Ectodermal cell (in vitro differentiated cells): Measurements from ENCODE around the gene UBTD1.

Experiments used
- H3K27ac ChIP-seq: 2 replicates; pipeline ENCODE4 v1.7.0; 2013; ENCODE audit warnings: mild to moderate bottlenecking, low read depth, low read length; ENCODE audit not compliant: insufficient read depth, poor library complexity, severe bottlenecking
- H3K27me3 ChIP-seq: 2 replicates; pipeline ENCODE4 v1.7.0; 2013; ENCODE audit warnings: mild to moderate bottlenecking, low read length; ENCODE audit not compliant: insufficient read depth, control insufficient read depth, poor library complexity, severe bottlenecking
- H3K36me3 ChIP-seq: one replicate; pipeline ENCODE4 v1.7.0; 2013; ENCODE audit warnings: low read length; ENCODE audit not compliant: control insufficient read depth, insufficient read depth
- H3K4me1 ChIP-seq: one replicate; pipeline ENCODE4 v1.7.0; 2013; ENCODE audit warnings: low read length; ENCODE audit not compliant: control insufficient read depth, insufficient read depth
- H3K4me3 ChIP-seq: 2 replicates; pipeline ENCODE4 v1.7.0; 2013; ENCODE audit warnings: low read depth, low read length, control low read depth; ENCODE audit not compliant: insufficient read depth
- H3K9me3 ChIP-seq: 2 replicates; pipeline ENCODE4 v1.7.0; 2013; ENCODE audit warnings: mild to moderate bottlenecking, low read length, moderate library complexity; ENCODE audit not compliant: control insufficient read depth
- WGBS, 2 experiments: methylation state at CpG; one replicate each; pipeline ENCODE4 v1.1.7; 2013; ENCODE audit warnings: missing lambda C conversion rate in 2 of 2; 5-methylcytosine and 5-hydroxymethylcytosine counted together

Gene UBTD1

GRCh38 chr10:97499561-97500296 lies 1.0 kb downstream of the UBTD1 start:
- H3K9me3 ChIP-seq, result no peaks in the 10 kb centered on the region
- peaks cover 18% of the 10 kb centered on the region for H3K4me1 ChIP-seq
- no peak overlapping the region for H3K27ac ChIP-seq
- WGBS, 2 experiments, result 3% methylated on average over 41 of the region's 41 CpGs
- no peaks in the 10 kb centered on the region for H3K36me3 ChIP-seq
- peaks cover 35% of the 10 kb centered on the region for H3K27me3 ChIP-seq
- peak overlapping the region; percentile 89 for H3K4me3 ChIP-seq

GRCh38 chr10:97500297-97500575 lies 1.5 kb downstream of the UBTD1 start:
- no peak overlapping the region for H3K27ac ChIP-seq
- WGBS, 2 experiments, result 85 to 88% methylated on average over 2 of the region's 2 CpGs
- peaks cover 35% of the 10 kb centered on the region for H3K27me3 ChIP-seq
- H3K4me3 ChIP-seq, result no peak overlapping the region
- H3K4me1 ChIP-seq, result peaks cover 13% of the 10 kb centered on the region
- H3K36me3 ChIP-seq, result no peaks in the 10 kb centered on the region
- no peaks in the 10 kb centered on the region for H3K9me3 ChIP-seq

- Histone ChIP-seq H3K27ac (no peak overlapping the region), H3K4me1 (no peaks in the 10 kb centered on the region), H3K9me3 (no peaks in the 10 kb centered on the region), H3K27me3 (peaks cover 35% of the 10 kb centered on the region), H3K36me3 (no peaks in the 10 kb centered on the region), H3K4me3 (no peak overlapping the region)
- 92 to 97% methylated on average over 6 of the region's 6 CpGs for WGBS, 2 experiments
Observed at GRCh38 chr10:97502916-97503315, 4.2 kb downstream of the UBTD1 start.

- no peaks in the 10 kb centered on the region for H3K36me3 ChIP-seq
- H3K4me3 ChIP-seq, result no peak overlapping the region
- 87% methylated on average over 3 of the region's 3 CpGs for WGBS, 2 experiments
- H3K9me3 ChIP-seq, result no peaks in the 10 kb centered on the region
- H3K27me3 ChIP-seq, result peaks cover 35% of the 10 kb centered on the region
- no peak overlapping the region for H3K27ac ChIP-seq
- H3K4me1 ChIP-seq, result no peaks in the 10 kb centered on the region
Observed at GRCh38 chr10:97503406-97503805, 4.7 kb downstream of the UBTD1 start.

- no peaks in the 10 kb centered on the region for H3K36me3 ChIP-seq
- H3K4me1 ChIP-seq, result no peaks in the 10 kb centered on the region
- WGBS, 2 experiments, result 82 to 100% methylated on average over 1 of the region's 1 CpG
- H3K27me3 ChIP-seq, result peaks cover 22% of the 10 kb centered on the region
- H3K9me3 ChIP-seq, result no peaks in the 10 kb centered on the region
- H3K4me3 ChIP-seq, result no peak overlapping the region
- H3K27ac ChIP-seq, result no peak overlapping the region
Observed at GRCh38 chr10:97505152-97505551, 6.4 kb downstream of the UBTD1 start.

- no peaks in the 10 kb centered on the region for H3K4me1 ChIP-seq
- no peaks in the 10 kb centered on the region for H3K36me3 ChIP-seq
- no peaks in the 10 kb centered on the region for H3K9me3 ChIP-seq
- H3K4me3 ChIP-seq, result no peak overlapping the region
- WGBS, 2 experiments, result 74 to 77% methylated on average over 3 of the region's 3 CpGs
- H3K27ac ChIP-seq, result no peak overlapping the region
- peaks cover 9% of the 10 kb centered on the region for H3K27me3 ChIP-seq
Observed at GRCh38 chr10:97506199-97506991, 7.7 kb downstream of the UBTD1 start.

GRCh38 chr10:97508342-97508741 lies 9.6 kb downstream of the UBTD1 start:
- 38 to 39% methylated on average over 1 of the region's 1 CpG for WGBS, 2 experiments
- no peak overlapping the region for H3K4me3 ChIP-seq

GRCh38 chr10:97509120-97509680 lies 10.5 kb downstream of the UBTD1 start:
- Histone ChIP-seq H3K4me3 (no peak overlapping the region), H3K36me3 (no peaks in the 10 kb centered on the region), H3K27me3 (no peaks in the 10 kb centered on the region), H3K27ac (no peak overlapping the region), H3K9me3 (no peaks in the 10 kb centered on the region), H3K4me1 (peaks cover 6% of the 10 kb centered on the region)
- WGBS, 2 experiments, result 94 to 96% methylated on average over 8 of the region's 8 CpGs

More at GRCh38 chr10:97508342-97508741, 9.6 kb downstream of the UBTD1 start:
- Histone ChIP-seq H3K36me3 (no peaks in the 10 kb centered on the region), H3K27ac (no peak overlapping the region), H3K4me1 (peaks cover 6% of the 10 kb centered on the region), H3K27me3 (no peaks in the 10 kb centered on the region), H3K9me3 (no peaks in the 10 kb centered on the region)

GRCh38 chr10:97510686-97511085 lies 12.0 kb downstream of the UBTD1 start:
- WGBS, 2 experiments, result 92 to 95% methylated on average over 4 of the region's 4 CpGs
- no peak overlapping the region for H3K4me3 ChIP-seq
- no peaks in the 10 kb centered on the region for H3K36me3 ChIP-seq
- H3K27me3 ChIP-seq, result no peaks in the 10 kb centered on the region
- peaks cover 7% of the 10 kb centered on the region for H3K4me1 ChIP-seq
- H3K9me3 ChIP-seq, result no peaks in the 10 kb centered on the region
- no peak overlapping the region for H3K27ac ChIP-seq

GRCh38 chr10:97511711-97512440 lies 13.2 kb downstream of the UBTD1 start:
- no peak overlapping the region for H3K4me3 ChIP-seq
- H3K27ac ChIP-seq, result no peak overlapping the region
- peaks cover 13% of the 10 kb centered on the region for H3K4me1 ChIP-seq
- H3K27me3 ChIP-seq, result no peaks in the 10 kb centered on the region
- H3K9me3 ChIP-seq, result no peaks in the 10 kb centered on the region
- 89 to 100% methylated on average over 2 to 3 of the region's 3 CpGs for WGBS, 2 experiments
- no peaks in the 10 kb centered on the region for H3K36me3 ChIP-seq
